ENCODE results near the gene ZNF598.

The ZNF598 gene

GRCh38 chr16:1979271-1980029, 30.2 kb downstream of the ZNF598 start:
- no peak overlapping the region for H3K9ac ChIP-seq (ENCODE audit: low read length in 2 of 2)
- H3K27ac ChIP-seq (ENCODE audit: low read length) = no peak overlapping the region
- no peak overlapping the region for H3K4me3 ChIP-seq (ENCODE audit: low read length in 2 of 2)
- H3K9me3 ChIP-seq (ENCODE audit: control insufficient read depth in 2 of 2, low read length in 2 of 2) = no peaks in the 10 kb centered on the region
- peaks cover 35 to 36% of the 10 kb centered on the region in 2 donors for H3K36me3 ChIP-seq (ENCODE audit: control insufficient read depth in 2 of 2, insufficient read depth in 2 of 2, low read length in 2 of 2)
- peaks cover 51 to 55% of the 10 kb centered on the region in 2 donors for H3K27me3 ChIP-seq (ENCODE audit: control insufficient read depth in 1 of 2, insufficient read depth in 2 of 2, low read length in 2 of 2)
- H3K4me1 ChIP-seq (ENCODE audit: control insufficient read depth, insufficient read depth, low read length) = peaks cover 12% of the 10 kb centered on the region

- H3K4me3 ChIP-seq (ENCODE audit: low read length in 2 of 2) = no peak overlapping the region
- H3K9me3 ChIP-seq (ENCODE audit: control insufficient read depth in 2 of 2, low read length in 2 of 2) = no peaks in the 10 kb centered on the region
- peaks cover 53 to 58% of the 10 kb centered on the region in 2 donors for H3K27me3 ChIP-seq (ENCODE audit: control insufficient read depth in 1 of 2, insufficient read depth in 2 of 2, low read length in 2 of 2)
- H3K9ac ChIP-seq (ENCODE audit: low read length in 2 of 2) = no peak overlapping the region
- H3K27ac ChIP-seq (ENCODE audit: low read length) = no peak overlapping the region
- H3K36me3 ChIP-seq (ENCODE audit: control insufficient read depth in 2 of 2, insufficient read depth in 2 of 2, low read length in 2 of 2) = peaks cover 35 to 39% of the 10 kb centered on the region in 2 donors
- peaks cover 11% of the 10 kb centered on the region for H3K4me1 ChIP-seq (ENCODE audit: control insufficient read depth, insufficient read depth, low read length)
Measured at GRCh38 chr16:1978476-1979120, 31.0 kb downstream of the ZNF598 start.

GRCh38 chr16:1977875-1978268, 31.7 kb downstream of the ZNF598 start:
- Histone ChIP-seq H3K4me3 (ENCODE audit: low read length in 2 of 2) (no peak overlapping the region), H3K36me3 (ENCODE audit: control insufficient read depth in 2 of 2, insufficient read depth in 2 of 2, low read length in 2 of 2) (peaks cover 35 to 39% of the 10 kb centered on the region in 2 donors)

GRCh38 chr16:1976951-1977874, 32.4 kb downstream of the ZNF598 start:
- peaks cover 35 to 39% of the 10 kb centered on the region in 2 donors for H3K36me3 ChIP-seq (ENCODE audit: control insufficient read depth in 2 of 2, insufficient read depth in 2 of 2, low read length in 2 of 2)
- H3K27ac ChIP-seq (ENCODE audit: low read length) = no peak overlapping the region
- H3K9me3 ChIP-seq (ENCODE audit: control insufficient read depth in 2 of 2, low read length in 2 of 2) = no peaks in the 10 kb centered on the region
- H3K4me3 ChIP-seq (ENCODE audit: low read length in 2 of 2) = no peak overlapping the region
- peaks cover 19% of the 10 kb centered on the region for H3K4me1 ChIP-seq (ENCODE audit: control insufficient read depth, insufficient read depth, low read length)
- no peak overlapping the region for H3K9ac ChIP-seq (ENCODE audit: low read length in 2 of 2)
- peaks cover 51 to 52% of the 10 kb centered on the region in 2 donors for H3K27me3 ChIP-seq (ENCODE audit: control insufficient read depth in 1 of 2, insufficient read depth in 2 of 2, low read length in 2 of 2)

More at GRCh38 chr16:1977875-1978268, 31.7 kb downstream of the ZNF598 start:
- Histone ChIP-seq H3K9ac (ENCODE audit: low read length in 2 of 2) (no peak overlapping the region), H3K9me3 (ENCODE audit: control insufficient read depth in 2 of 2, low read length in 2 of 2) (no peaks in the 10 kb centered on the region), H3K27me3 (ENCODE audit: control insufficient read depth in 1 of 2, insufficient read depth in 2 of 2, low read length in 2 of 2) (peaks cover 51 to 56% of the 10 kb centered on the region in 2 donors), H3K4me1 (ENCODE audit: control insufficient read depth, insufficient read depth, low read length) (peaks cover 12% of the 10 kb centered on the region), H3K27ac (ENCODE audit: low read length) (no peak overlapping the region)

- Histone ChIP-seq H3K4me3 (ENCODE audit: low read length in 2 of 2) (no peak overlapping the region), H3K27me3 (ENCODE audit: control insufficient read depth in 1 of 2, insufficient read depth in 2 of 2, low read length in 2 of 2) (peaks cover 41 to 42% of the 10 kb centered on the region in 2 donors), H3K9ac (ENCODE audit: low read length in 2 of 2) (no peak overlapping the region), H3K4me1 (ENCODE audit: control insufficient read depth, insufficient read depth, low read length) (peaks cover 19% of the 10 kb centered on the region), H3K9me3 (ENCODE audit: control insufficient read depth in 2 of 2, low read length in 2 of 2) (no peaks in the 10 kb centered on the region), H3K27ac (ENCODE audit: low read length) (no peak overlapping the region), H3K36me3 (ENCODE audit: control insufficient read depth in 2 of 2, insufficient read depth in 2 of 2, low read length in 2 of 2) (peaks cover 35 to 39% of the 10 kb centered on the region in 2 donors)
Measured at GRCh38 chr16:1976216-1976520, 33.5 kb downstream of the ZNF598 start.

- H3K4me3 ChIP-seq (ENCODE audit: low read length in 2 of 2) = no peak overlapping the region
- peaks cover 35 to 37% of the 10 kb centered on the region in 2 donors for H3K27me3 ChIP-seq (ENCODE audit: control insufficient read depth in 1 of 2, insufficient read depth in 2 of 2, low read length in 2 of 2)
- no peak overlapping the region for H3K27ac ChIP-seq (ENCODE audit: low read length)
- H3K9me3 ChIP-seq (ENCODE audit: control insufficient read depth in 2 of 2, low read length in 2 of 2) = no peaks in the 10 kb centered on the region
- H3K4me1 ChIP-seq (ENCODE audit: control insufficient read depth, insufficient read depth, low read length) = peaks cover 24% of the 10 kb centered on the region
- peaks cover 35 to 39% of the 10 kb centered on the region in 2 donors for H3K36me3 ChIP-seq (ENCODE audit: control insufficient read depth in 2 of 2, insufficient read depth in 2 of 2, low read length in 2 of 2)
- H3K9ac ChIP-seq (ENCODE audit: low read length in 2 of 2) = no peak overlapping the region
Measured at GRCh38 chr16:1975432-1976215, 34.0 kb downstream of the ZNF598 start.

GRCh38 chr16:1974157-1975070, 35.2 kb downstream of the ZNF598 start:
- H3K4me1 ChIP-seq (ENCODE audit: control insufficient read depth, insufficient read depth, low read length) = peaks cover 20% of the 10 kb centered on the region
- no peak overlapping the region for H3K27ac ChIP-seq (ENCODE audit: low read length)
- H3K4me3 ChIP-seq (ENCODE audit: low read length in 2 of 2) = no peak overlapping the region
- H3K36me3 ChIP-seq (ENCODE audit: control insufficient read depth in 2 of 2, insufficient read depth in 2 of 2, low read length in 2 of 2) = peaks cover 35 to 39% of the 10 kb centered on the region in 2 donors
- H3K9me3 ChIP-seq (ENCODE audit: control insufficient read depth in 2 of 2, low read length in 2 of 2) = no peaks in the 10 kb centered on the region
- no peak overlapping the region for H3K9ac ChIP-seq (ENCODE audit: low read length in 2 of 2)
- peaks cover 23 to 27% of the 10 kb centered on the region in 2 donors for H3K27me3 ChIP-seq (ENCODE audit: control insufficient read depth in 1 of 2, insufficient read depth in 2 of 2, low read length in 2 of 2)

GRCh38 chr16:1973461-1974156, 36.0 kb downstream of the ZNF598 start:
- peaks cover 15 to 24% of the 10 kb centered on the region in 2 donors for H3K27me3 ChIP-seq (ENCODE audit: control insufficient read depth in 1 of 2, insufficient read depth in 2 of 2, low read length in 2 of 2)
- no peaks in the 10 kb centered on the region for H3K9me3 ChIP-seq (ENCODE audit: control insufficient read depth in 2 of 2, low read length in 2 of 2)
- peaks cover 35 to 39% of the 10 kb centered on the region in 2 donors for H3K36me3 ChIP-seq (ENCODE audit: control insufficient read depth in 2 of 2, insufficient read depth in 2 of 2, low read length in 2 of 2)
- H3K4me1 ChIP-seq (ENCODE audit: control insufficient read depth, insufficient read depth, low read length) = peaks cover 20% of the 10 kb centered on the region
- no peak overlapping the region for H3K27ac ChIP-seq (ENCODE audit: low read length)
- no peak overlapping the region for H3K9ac ChIP-seq (ENCODE audit: low read length in 2 of 2)
- no peak overlapping the region for H3K4me3 ChIP-seq (ENCODE audit: low read length in 2 of 2)

GRCh38 chr16:1972490-1972877, 37.1 kb downstream of the ZNF598 start:
- Histone ChIP-seq H3K36me3 (ENCODE audit: control insufficient read depth in 2 of 2, insufficient read depth in 2 of 2, low read length in 2 of 2) (peaks cover 30 to 32% of the 10 kb centered on the region in 2 donors), H3K27ac (ENCODE audit: low read length) (no peak overlapping the region), H3K27me3 (ENCODE audit: control insufficient read depth in 1 of 2, insufficient read depth in 2 of 2, low read length in 2 of 2) (peaks cover 10 to 18% of the 10 kb centered on the region in 2 donors), H3K4me3 (ENCODE audit: low read length in 2 of 2) (peak overlapping the region; percentile 57 to 89), H3K9ac (ENCODE audit: low read length in 2 of 2) (peak overlapping the region; percentile 60 to 84), H3K9me3 (ENCODE audit: control insufficient read depth in 2 of 2, low read length in 2 of 2) (no peaks in the 10 kb centered on the region), H3K4me1 (ENCODE audit: control insufficient read depth, insufficient read depth, low read length) (peaks cover 20% of the 10 kb centered on the region)

All from stomach smooth muscle (tissue), 2 donors.